Nephron progenitor cell (in vitro differentiated cells): Measurements from ENCODE around the gene COX5A.
A peak's percentile ranks its signal among the peaks of the same experiment; 100 is the strongest.

Source experiments
- DNase-seq: peaks from one replicate; pipeline ENCODE4 v3.0.0; 2021
- H3K27ac Mint-ChIP-seq: 2 replicates; pipeline ENCODE4 v1.8.0; 2021; ENCODE audit warnings: mild to moderate bottlenecking, moderate library complexity, mixed read lengths
- H3K27me3 Mint-ChIP-seq: 2 replicates; pipeline ENCODE4 v1.8.0; 2021; ENCODE audit warnings: mild to moderate bottlenecking, low read depth, mixed read lengths; ENCODE audit not compliant: poor library complexity
- H3K36me3 Mint-ChIP-seq: 2 replicates; pipeline ENCODE4 v1.8.0; 2021; ENCODE audit warnings: low read depth, mixed read lengths
- H3K4me1 Mint-ChIP-seq: 2 replicates; pipeline ENCODE4 v1.8.0; 2021; ENCODE audit warnings: mixed read lengths
- H3K4me3 Mint-ChIP-seq: 2 replicates; pipeline ENCODE4 v1.8.0; 2021; ENCODE audit warnings: mild to moderate bottlenecking, moderate library complexity, mixed read lengths
- H3K9me3 Mint-ChIP-seq: 2 replicates; pipeline ENCODE4 v1.8.0; 2021; ENCODE audit warnings: mild to moderate bottlenecking, moderate library complexity, mixed read lengths
- CTCF ChIP-seq: fragments of 200-600 bp; sonication (generic); IDR thresholded peaks from 2 replicates; pipeline ENCODE4 v1.5.0; 2021; ENCODE audit warnings: antibody characterized with exemption

Gene COX5A

GRCh38 chr15:74907163-74907870 lies 30.6 kb downstream of the COX5A start:
- Mint-ChIP-seq H3K9me3 (peaks cover 6% of the 10 kb centered on the region), H3K4me3 (peak overlapping the region; percentile 97), H3K27ac (peak overlapping the region; percentile 85), H3K27me3 (peaks cover 4% of the 10 kb centered on the region), H3K36me3 (peaks cover 65% of the 10 kb centered on the region), H3K4me1 (peaks cover 38% of the 10 kb centered on the region)
- DNase-seq: no peak
- TF ChIP-seq CTCF: no peak

- peak; percentile 94 for DNase-seq
- H3K4me1 Mint-ChIP-seq: peaks cover 45% of the 10 kb centered on the region
- peaks cover 4% of the 10 kb centered on the region for H3K27me3 Mint-ChIP-seq
- H3K27ac Mint-ChIP-seq: peak within 1 kb of the TSS; percentile 94
- peaks cover 67% of the 10 kb centered on the region for H3K36me3 Mint-ChIP-seq
- peak within 1 kb of the TSS; percentile 97 for H3K4me3 Mint-ChIP-seq
- no peak for TF ChIP-seq CTCF
- peaks cover 6% of the 10 kb centered on the region for H3K9me3 Mint-ChIP-seq
These were observed 31.3 kb downstream of the COX5A start, which contains the start of gene FAM219B for GRCh38 chr15:74906450-74907162. FAM219B (minus strand) TSS chr15:74906851; CDS start chr15:74906800, 51 bp downstream.

- Mint-ChIP-seq H3K4me1 (peaks cover 45% of the 10 kb centered on the region), H3K36me3 (peaks cover 62% of the 10 kb centered on the region), H3K27ac (peak overlapping the region; percentile 94), H3K9me3 (peaks cover 6% of the 10 kb centered on the region), H3K4me3 (peak overlapping the region; percentile 97), H3K27me3 (peaks cover 4% of the 10 kb centered on the region)
- DNase-seq: no peak
- no peak for TF ChIP-seq CTCF
These were observed 31.8 kb downstream of the COX5A start for GRCh38 chr15:74906067-74906449.

- peaks cover 6% of the 10 kb centered on the region for H3K9me3 Mint-ChIP-seq
- peak overlapping the region; percentile 94 for H3K27ac Mint-ChIP-seq
- H3K4me3 Mint-ChIP-seq: peak overlapping the region; percentile 97
- no peak for DNase-seq
- H3K27me3 Mint-ChIP-seq: peaks cover 4% of the 10 kb centered on the region
- H3K36me3 Mint-ChIP-seq: peaks cover 55% of the 10 kb centered on the region
- H3K4me1 Mint-ChIP-seq: peaks cover 45% of the 10 kb centered on the region
- TF ChIP-seq CTCF: no peak
These were observed 33.6 kb downstream of the COX5A start for GRCh38 chr15:74904190-74904805.

GRCh38 chr15:74903676-74904075 lies 34.2 kb downstream of the COX5A start:
- DNase-seq: no peak
- no peak overlapping the region for H3K4me3 Mint-ChIP-seq
- peaks cover 45% of the 10 kb centered on the region for H3K4me1 Mint-ChIP-seq
- peaks cover 1% of the 10 kb centered on the region for H3K9me3 Mint-ChIP-seq
- peaks cover 4% of the 10 kb centered on the region for H3K27me3 Mint-ChIP-seq
- H3K36me3 Mint-ChIP-seq: peaks cover 55% of the 10 kb centered on the region
- TF ChIP-seq CTCF: no peak
- no peak overlapping the region for H3K27ac Mint-ChIP-seq
